Esophagus squamous epithelium (tissue), 4 donors: ENCODE measurements around the gene REL.

Source experiments
- CTCF ChIP-seq, 6 experiments: fragments of 450-650 bp in 4 of 6; fragments of 200-600 bp in 2 of 6; sonication (generic) in 2 of 6; IDR thresholded peaks; one replicate each; pipeline ENCODE4 v1.5.1; 2016 to 2019; ENCODE audit warnings: antibody characterized with exemption in 6 of 6, mild to moderate bottlenecking in 4 of 6, moderate library complexity in 4 of 6
- POLR2A ChIP-seq, 4 donors: fragments of 450-650 bp; IDR thresholded peaks; one replicate each; pipeline ENCODE4 v1.6.1; 2017; ENCODE audit warnings: antibody characterized with exemption in 4 of 4, mild to moderate bottlenecking in 4 of 4, moderate library complexity in 3 of 4

DNA sequence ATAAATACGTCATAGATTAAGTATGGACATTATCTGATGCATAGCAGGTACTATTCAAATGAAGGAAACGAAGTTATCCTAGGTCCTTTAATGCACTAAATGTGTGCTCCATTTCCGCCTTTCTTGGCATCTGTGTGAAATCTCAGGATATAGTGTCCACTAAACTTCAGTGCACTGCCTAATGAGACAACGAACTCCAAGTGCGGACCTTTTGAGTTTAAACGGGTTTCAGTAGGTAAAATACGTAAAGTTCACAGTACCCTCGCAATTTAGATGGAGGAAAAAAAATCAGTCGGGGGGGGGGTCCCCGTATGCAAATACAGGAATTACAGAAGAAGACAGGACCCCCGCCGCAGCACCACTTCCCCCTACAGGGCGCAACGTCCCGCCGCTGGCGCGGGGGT lies 729 bp upstream of the REL start:
- TF ChIP-seq CTCF (IDR thresholded peaks at IDR 0.05) (peak in 3 of 6 experiments; percentile 29 to 32 (median 30)), POLR2A (IDR thresholded peaks at IDR 0.05) (no peak)
